GM21717 (cell line): Measurements from ENCODE around the gene PUS7L.
"Not testable (repeated sequence)": the region's sequence is repeated elsewhere in the genome, so short reads cannot be mapped to it uniquely, and the experiment has no call there.

Experiments
- ATAC-seq: cut with Tn5 transposase; IDR thresholded peaks from one replicate; pipeline ENCODE4 v1.9.1; 2021; ENCODE audit warnings: mild to moderate bottlenecking, moderate library complexity; ENCODE audit not compliant: unreplicated experiment

PUS7L gene

GRCh38 chr12:43758728-43759563 is at the start of gene PUS7L, which contains the start of gene IRAK4:
Gene PUS7L, minus strand, starts transcription at chr12:43758790. Its CDS starts 3,545 bp downstream, at chr12:43755245.
Gene IRAK4, plus strand, starts transcription at chr12:43758951. Its CDS starts 9,161 bp downstream, at chr12:43768112.
- ATAC-seq = peak; percentile 98

GRCh38 chr12:43807386-43807785 is 48.8 kb upstream of the PUS7L start:
- ATAC-seq = no peak

GRCh38 chr12:43806737-43807072 is 48.1 kb upstream of the PUS7L start:
- ATAC-seq = no peak

GRCh38 chr12:43805860-43806736 is 47.5 kb upstream of the PUS7L start, which contains the start of gene TWF1:
Gene TWF1, minus strand, starts transcription at chr12:43806317. Its CDS starts 72 bp downstream, at chr12:43806245.
- ATAC-seq = peak; percentile 96

- no peak for ATAC-seq
Measured at GRCh38 chr12:43805149-43805859, 46.7 kb upstream of the PUS7L start.

- ATAC-seq = no peak
Measured at GRCh38 chr12:43797561-43798217, 39.1 kb upstream of the PUS7L start.

GRCh38 chr12:43795716-43796280 is 37.2 kb upstream of the PUS7L start:
- ATAC-seq = peak; percentile 52

GRCh38 chr12:43789941-43790340 is 31.4 kb upstream of the PUS7L start:
- no peak for ATAC-seq

- no peak for ATAC-seq
Measured at GRCh38 chr12:43786899-43787693, 28.5 kb upstream of the PUS7L start.

GRCh38 chr12:43776498-43776897 is 17.9 kb upstream of the PUS7L start:
- no peak for ATAC-seq

GRCh38 chr12:43766291-43766690 is 7.7 kb upstream of the PUS7L start:
- ATAC-seq = no peak

GRCh38 chr12:43764528-43764927 is 5.9 kb upstream of the PUS7L start:
- ATAC-seq = no peak

- ATAC-seq = no peak
Measured at GRCh38 chr12:43763769-43764168, 5.2 kb upstream of the PUS7L start.

- no peak for ATAC-seq
Measured at GRCh38 chr12:43762596-43762995, 4.0 kb upstream of the PUS7L start.

- ATAC-seq = no peak
Measured at GRCh38 chr12:43761500-43761899, 2.9 kb upstream of the PUS7L start.

- no peak for ATAC-seq
Measured at GRCh38 chr12:43760396-43760795, 1.8 kb upstream of the PUS7L start.

GRCh38 chr12:43758247-43758727 is 303 bp downstream of the PUS7L start:
- peak; percentile 7 for ATAC-seq

GRCh38 chr12:43754015-43754414 is 4.6 kb downstream of the PUS7L start:
- ATAC-seq = no peak

- not testable (repeated sequence) for ATAC-seq
Measured at GRCh38 chr12:43751360-43751759, 7.2 kb downstream of the PUS7L start.
